HG03039 (cell line): ENCODE data around the gene ZC3H4.
A peak's percentile ranks its signal among the peaks of the same experiment; 100 is the strongest.
"Not testable (repeated sequence)": the region's sequence is repeated elsewhere in the genome, so short reads cannot be mapped to it uniquely, and the experiment has no call there.

Source experiments
- ATAC-seq: cut with Tn5 transposase; IDR thresholded peaks from one replicate; pipeline ENCODE4 v1.9.1; 2021; ENCODE audit warnings: mild to moderate bottlenecking, moderate library complexity; ENCODE audit not compliant: unreplicated experiment

The ZC3H4 gene

DNA sequence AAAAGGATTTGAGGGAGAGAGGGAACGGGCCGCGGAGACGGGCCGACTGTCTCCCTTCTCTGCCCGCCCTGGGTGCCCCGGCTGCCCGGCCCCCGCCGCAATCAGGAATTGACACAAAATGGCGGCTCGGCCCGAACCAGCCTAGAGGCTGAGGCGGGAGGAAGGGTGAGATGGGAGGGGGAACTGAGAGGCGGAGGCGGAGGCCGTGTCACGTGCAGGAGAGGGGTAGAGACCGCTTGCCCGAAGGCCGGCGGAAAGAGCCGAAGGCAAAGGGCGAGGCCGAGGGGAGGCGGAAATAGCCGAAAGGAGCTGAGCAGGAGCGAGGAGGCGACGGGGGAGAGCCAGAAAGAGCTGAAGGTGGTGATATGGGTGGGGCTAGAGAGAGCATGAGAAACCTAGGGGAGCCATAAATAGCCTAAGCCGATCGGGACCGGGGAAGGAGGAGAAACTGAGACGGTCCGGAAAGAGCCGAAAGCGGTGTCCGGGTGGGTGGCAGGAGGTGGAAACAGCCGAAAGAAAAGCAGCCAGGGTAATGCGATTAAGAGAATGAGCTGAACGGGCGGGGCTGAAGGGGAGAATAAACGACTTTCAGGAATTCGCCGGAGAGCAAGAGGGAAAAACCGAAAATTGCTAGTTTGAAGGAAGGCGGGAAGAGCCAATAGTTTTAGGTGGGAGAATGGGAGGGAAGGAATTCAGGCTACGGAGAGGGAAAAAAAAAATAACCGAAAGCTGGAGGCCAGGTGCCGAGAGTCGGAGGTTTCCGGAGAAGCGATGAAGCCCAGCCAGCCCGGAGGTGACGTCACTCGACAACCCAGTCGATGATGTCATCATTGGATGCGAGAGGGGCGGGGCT lies at the start of gene ZC3H4:
Gene ZC3H4 (minus strand): TSS at position 780 of the 853 bp plus-strand sequence. CDS start 1,192 bp downstream, outside the sequence.
- ATAC-seq: peak; percentile 77

- ATAC-seq: no peak
Measured at GRCh38 chr19:47161876-47162489, 48.4 kb upstream of the ZC3H4 start.

- ATAC-seq: no peak
Measured at GRCh38 chr19:47158879-47159503, 45.4 kb upstream of the ZC3H4 start.

GRCh38 chr19:47158367-47158791 lies 44.8 kb upstream of the ZC3H4 start:
- ATAC-seq: no peak

GRCh38 chr19:47157431-47158321 lies 44.1 kb upstream of the ZC3H4 start:
- no peak for ATAC-seq

DNA sequence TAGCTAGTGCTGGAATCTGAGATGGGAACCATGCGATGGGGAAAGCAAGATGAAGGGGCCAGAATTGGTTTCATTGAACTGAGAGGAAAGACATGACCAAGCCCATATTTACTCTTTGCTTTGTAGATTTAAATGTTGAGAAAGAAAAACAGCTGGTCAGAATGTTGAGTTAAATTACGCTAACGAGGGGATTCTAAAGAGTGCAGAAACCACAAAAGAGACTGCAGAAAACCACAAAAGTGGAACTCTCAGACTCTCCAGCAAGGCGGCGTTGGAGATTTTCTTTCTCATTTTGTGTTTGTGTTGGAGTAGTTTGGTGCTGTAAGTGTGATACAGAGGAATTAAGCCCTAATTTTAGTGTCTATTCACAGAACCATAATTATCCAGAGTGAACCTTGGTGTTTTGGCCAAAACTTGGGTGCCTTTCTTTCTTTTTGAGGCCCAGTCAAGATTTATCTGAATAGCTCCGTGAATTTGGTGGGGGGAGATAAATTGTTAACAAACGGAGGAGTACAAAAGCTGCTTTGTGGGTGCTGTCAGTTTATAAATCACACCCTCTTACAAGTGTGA lies 43.4 kb upstream of the ZC3H4 start:
- ATAC-seq: no peak

GRCh38 chr19:47155148-47155547 lies 41.6 kb upstream of the ZC3H4 start:
- ATAC-seq: no peak

DNA sequence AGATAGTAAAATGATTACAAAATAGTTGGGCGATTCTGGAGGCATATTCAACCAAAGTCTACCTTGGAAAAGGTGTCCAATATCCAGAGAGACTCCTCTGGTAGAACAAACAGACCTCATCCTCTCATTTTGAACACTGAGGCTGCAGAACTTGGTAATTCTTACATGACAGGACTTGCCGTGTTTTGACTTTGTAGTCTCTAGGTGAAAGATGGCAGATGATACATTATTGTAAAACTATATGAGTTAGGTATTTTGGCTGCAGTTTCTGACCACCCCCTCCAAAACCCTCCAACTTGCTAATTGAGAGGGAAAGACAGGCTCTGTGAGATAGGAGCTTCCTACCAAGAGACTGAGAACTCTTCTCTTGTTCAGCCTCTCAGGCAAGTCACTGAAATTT lies 39.7 kb upstream of the ZC3H4 start:
- no peak for ATAC-seq

GRCh38 chr19:47152632-47153031 lies 39.1 kb upstream of the ZC3H4 start:
- no peak for ATAC-seq

DNA sequence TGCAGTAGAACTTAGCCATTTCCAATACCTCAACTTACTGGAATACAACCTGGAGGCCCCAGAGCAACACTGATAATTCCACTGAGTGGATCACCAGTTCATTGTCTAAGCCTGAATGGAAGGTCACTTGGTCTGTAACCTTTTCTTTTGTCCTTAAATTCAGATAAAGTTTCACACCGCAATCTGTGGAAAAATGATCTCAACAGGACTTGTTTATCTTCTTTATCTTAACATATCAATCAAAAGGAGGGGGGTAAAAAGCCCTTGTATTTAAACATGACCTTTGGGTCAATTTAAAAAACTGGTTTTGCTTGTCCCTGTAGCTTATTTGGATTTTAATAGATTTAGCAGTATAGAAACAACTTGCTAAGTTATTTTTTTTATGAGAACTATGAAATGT lies 38.6 kb upstream of the ZC3H4 start:
- ATAC-seq: no peak

GRCh38 chr19:47151627-47152026 lies 38.1 kb upstream of the ZC3H4 start:
- no peak for ATAC-seq

DNA sequence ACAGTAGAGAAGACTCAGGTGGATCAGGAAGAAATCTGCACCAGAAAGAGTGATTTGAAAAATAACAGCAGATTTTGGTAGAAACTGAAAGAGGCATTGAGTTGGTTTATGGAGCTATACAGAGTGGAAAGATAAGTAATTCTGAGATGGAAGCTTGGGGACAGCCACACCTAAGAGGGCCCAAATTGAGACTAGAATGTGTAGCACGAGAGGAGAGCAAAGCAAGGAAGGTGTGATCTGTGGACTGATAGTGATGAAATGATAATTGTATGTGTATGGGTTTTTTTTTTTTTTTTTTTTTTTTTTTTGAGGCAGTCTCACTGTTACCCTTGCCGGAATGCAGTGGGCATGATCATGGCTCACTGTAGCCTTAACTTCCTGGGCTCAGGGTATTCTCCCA lies 33.3 kb upstream of the ZC3H4 start:
- ATAC-seq: no peak

- ATAC-seq: no peak
Measured at GRCh38 chr19:47145639-47146486, 32.3 kb upstream of the ZC3H4 start.

- ATAC-seq: no peak
Measured at GRCh38 chr19:47144630-47145029, 31.1 kb upstream of the ZC3H4 start.

GRCh38 chr19:47143322-47144073 lies 29.9 kb upstream of the ZC3H4 start:
- ATAC-seq: no peak

DNA sequence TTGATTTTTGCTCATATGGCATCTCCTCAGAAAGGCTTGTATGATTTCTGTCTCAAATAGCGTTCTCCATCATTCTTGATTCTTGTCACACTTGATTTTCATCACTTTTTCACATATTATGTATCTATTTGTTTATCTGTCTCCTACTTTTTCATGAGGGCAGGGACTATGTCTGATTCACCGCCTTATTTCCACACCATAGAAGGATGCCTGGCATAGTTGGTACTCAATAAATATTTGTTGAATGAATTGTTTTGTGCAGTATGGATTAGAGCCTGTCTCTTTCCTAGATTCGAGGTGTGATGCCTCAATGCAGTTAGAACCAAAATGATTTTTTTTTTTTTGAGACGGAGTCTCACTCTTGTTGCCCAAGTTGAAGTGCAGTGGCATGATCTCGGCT lies 29.2 kb upstream of the ZC3H4 start:
- no peak for ATAC-seq

GRCh38 chr19:47141695-47142094 lies 28.1 kb upstream of the ZC3H4 start:
- no peak for ATAC-seq

DNA sequence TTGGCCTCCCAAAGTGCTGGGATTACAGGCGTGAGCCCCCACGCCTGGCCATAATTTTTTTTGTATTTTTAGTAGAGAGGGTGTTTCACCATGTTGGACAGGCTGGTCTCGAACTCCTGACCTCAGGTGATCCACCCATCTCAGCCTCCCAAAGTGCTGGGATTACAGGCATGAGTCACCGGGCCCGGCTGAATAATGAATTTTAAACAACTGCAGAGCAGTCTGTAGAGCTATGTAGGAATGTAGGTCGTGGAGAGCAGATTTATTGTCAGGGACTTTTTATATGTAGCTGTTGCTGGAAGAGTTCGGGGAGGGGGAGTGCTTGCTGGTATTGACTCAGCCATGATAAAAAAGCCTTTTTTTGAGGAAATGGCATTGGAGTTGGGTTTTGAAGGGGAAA lies 27.7 kb upstream of the ZC3H4 start:
- ATAC-seq: not testable (repeated sequence)

DNA sequence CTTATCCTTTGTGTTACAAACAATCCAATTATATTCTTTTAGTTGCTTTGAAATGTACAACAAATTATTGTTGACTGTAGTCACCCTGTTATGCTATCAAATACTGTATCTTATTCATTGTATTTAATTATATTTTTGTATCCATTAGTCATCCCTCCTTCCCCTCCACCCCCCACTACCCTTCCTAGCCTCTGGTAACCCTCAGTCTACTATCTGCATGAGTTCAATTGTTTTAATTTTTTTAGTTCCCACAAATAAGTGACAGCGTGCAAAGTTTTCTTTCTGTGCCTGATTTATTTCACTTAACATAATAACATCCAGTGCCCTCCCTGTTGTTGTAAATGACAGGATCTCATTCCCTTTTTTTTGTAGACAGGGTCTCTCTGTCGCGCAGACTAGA lies 21.6 kb upstream of the ZC3H4 start:
- ATAC-seq: no peak
